ELF-1 (cell line): Measurements from ENCODE around the gene ASNSD1.
"Not testable (repeated sequence)": the region's sequence is repeated elsewhere in the genome, so short reads cannot be mapped to it uniquely, and the experiment has no call there.

Experiments used
- DNase-seq: peaks from one replicate; pipeline ENCODE4 v3.0.0-alpha.2; 2016; ENCODE audit warnings: low read depth, low spot score

Gene ASNSD1

GRCh38 chr2:189646521-189646920 lies 14.7 kb upstream of the ASNSD1 start:
- DNase-seq = no peak

- no peak for DNase-seq
Measured at GRCh38 chr2:189648846-189649509, 12.3 kb upstream of the ASNSD1 start.

DNA sequence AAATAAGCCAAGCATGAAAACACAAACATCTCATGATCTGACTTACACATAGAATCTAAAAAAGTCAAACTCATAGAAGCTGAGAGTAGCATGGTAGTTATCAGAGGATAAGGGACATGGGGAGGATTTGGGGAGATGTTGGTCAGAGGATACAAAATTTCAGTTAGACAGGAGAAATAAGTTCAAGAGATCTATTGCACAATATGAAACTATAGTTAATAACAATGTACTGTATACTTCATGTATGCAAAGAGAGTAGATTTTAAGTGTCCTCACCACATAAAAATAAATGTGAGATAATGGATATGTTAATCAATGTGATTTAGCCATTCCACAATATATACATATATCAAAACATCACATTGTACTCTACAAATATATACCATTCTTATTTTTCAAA lies 10.0 kb upstream of the ASNSD1 start:
- no peak for DNase-seq

DNA sequence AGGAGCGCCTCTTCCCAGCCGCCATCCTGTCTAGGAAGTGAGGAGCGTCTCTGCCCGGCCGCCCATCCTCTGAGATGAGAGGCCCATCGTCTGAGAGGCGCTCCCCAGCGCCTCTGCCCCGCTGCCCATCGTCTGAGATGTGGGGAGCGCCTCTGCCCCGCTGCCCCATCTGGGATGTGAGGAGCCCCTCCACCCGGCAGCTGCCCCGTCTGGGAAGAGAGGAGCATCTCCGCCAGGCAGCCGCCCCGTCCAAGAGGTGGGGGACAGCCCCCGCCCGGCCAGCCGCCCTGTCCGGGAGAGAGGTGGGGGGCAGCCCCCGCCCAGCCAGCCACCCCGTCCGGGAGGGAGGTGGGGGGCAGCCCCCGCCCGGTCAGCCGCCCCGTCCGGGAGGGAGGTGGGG lies 7.8 kb upstream of the ASNSD1 start:
- not testable (repeated sequence) for DNase-seq

- no peak for DNase-seq
Measured at GRCh38 chr2:189654641-189655040, 6.6 kb upstream of the ASNSD1 start.

GRCh38 chr2:189657867-189658266 lies 3.4 kb upstream of the ASNSD1 start:
- peak; percentile 74 for DNase-seq

DNA sequence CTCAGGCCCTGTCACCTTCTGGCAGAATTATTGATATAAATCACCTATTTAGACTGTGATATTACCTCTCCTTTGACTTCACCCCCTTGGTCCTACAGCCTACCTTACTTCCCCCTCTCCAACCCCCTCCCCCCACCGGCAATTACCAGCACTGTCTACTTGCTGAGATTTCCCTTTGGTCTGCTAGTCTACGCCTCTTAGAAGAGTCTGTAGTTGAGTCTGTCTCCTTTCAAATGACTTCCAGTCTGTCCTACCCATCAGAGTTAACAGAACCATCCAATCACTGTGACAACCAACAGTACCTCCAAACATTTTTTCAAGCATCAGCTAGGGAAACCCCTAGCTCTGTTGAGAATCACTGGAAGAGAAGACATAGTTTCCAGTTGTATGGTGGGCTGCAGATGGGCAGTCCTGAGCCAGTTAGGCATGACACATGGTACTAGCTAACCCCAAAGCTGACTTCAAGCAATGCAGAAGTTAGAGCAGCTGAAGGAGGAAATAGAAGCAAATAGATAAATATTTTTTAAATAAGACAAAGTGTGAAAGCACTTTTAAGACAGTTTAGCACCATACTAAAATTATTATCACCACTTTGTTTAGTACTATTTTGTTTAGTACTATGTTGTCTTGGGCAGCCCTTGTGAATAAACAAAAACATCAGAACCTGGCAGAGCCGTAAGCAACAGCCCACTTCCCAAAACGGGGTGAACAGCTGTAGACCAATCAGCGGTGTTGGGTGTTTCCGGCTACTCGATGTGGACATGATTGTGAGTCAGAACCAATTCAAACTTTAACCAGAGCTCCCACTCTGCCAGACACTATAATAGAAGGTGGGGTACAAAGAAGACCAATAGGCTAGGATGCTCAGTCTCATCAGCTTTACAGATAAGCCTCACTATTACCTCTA lies 2.7 kb upstream of the ASNSD1 start:
- DNase-seq = peak; percentile 45

GRCh38 chr2:189659734-189660133 lies 1.5 kb upstream of the ASNSD1 start:
- no peak for DNase-seq

DNA sequence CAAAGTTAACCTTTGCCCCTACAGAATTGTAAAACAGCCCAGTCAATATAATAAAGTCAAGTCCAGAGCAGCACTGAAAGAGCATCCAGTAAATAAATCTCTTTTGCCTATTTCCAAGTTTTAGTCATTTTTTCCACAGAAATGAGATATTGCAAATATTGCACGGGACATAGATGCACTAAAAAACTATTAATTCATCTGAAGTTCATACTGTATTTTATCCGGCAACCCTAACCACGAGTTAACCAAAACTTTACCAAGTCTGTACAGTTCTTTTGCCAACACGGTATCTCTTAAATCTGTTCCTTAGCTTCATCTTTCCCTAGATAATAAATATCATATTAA lies 484 bp upstream of the ASNSD1 start:
- no peak for DNase-seq

- no peak for DNase-seq
Measured at GRCh38 chr2:189661957-189662321, 680 bp downstream of the ASNSD1 start.

- peak; percentile 43 for DNase-seq
Measured at GRCh38 chr2:189662669-189663226, 1.5 kb downstream of the ASNSD1 start.

DNA sequence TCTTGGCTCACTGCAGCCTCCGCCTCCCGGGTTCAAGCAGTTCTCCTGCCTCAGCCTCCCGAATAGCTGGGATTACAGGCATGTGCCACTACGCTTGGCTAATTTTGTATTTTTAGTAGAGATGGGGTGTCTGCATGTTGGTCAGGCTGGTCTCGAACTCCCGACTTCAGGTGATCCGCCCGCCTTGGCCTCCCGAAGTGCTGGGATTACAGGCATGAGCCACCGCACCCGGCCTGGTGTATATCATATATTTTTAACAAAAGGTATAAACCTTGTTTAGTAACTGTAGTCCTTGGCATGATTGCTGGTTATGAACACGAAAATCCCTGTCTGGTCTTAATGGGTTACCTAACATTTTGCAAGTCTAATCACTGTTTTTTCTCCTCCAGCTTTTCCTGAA lies 2.1 kb downstream of the ASNSD1 start:
- DNase-seq = not testable (repeated sequence)

DNA sequence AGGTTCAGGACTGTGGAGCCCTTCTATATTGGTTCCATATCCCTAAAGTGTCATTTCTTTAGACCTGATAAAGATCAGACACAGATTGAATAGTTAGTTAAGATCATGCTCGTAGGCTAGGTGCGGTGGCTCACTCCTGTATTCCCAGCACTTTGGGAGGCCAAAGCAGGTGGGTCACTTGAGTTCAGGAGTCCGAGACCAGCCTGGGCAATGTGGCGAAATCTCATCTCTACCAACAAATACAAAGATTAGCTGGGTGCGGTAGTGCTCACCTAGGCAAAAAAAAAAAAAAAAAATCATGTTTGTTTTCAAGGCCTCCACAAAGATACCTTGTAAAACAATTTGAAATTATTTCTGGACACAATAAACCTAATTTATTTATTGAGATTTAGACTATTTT lies 8.7 kb downstream of the ASNSD1 start:
- DNase-seq = no peak

GRCh38 chr2:189673661-189674373 lies 12.6 kb downstream of the ASNSD1 start:
- no peak for DNase-seq

DNA sequence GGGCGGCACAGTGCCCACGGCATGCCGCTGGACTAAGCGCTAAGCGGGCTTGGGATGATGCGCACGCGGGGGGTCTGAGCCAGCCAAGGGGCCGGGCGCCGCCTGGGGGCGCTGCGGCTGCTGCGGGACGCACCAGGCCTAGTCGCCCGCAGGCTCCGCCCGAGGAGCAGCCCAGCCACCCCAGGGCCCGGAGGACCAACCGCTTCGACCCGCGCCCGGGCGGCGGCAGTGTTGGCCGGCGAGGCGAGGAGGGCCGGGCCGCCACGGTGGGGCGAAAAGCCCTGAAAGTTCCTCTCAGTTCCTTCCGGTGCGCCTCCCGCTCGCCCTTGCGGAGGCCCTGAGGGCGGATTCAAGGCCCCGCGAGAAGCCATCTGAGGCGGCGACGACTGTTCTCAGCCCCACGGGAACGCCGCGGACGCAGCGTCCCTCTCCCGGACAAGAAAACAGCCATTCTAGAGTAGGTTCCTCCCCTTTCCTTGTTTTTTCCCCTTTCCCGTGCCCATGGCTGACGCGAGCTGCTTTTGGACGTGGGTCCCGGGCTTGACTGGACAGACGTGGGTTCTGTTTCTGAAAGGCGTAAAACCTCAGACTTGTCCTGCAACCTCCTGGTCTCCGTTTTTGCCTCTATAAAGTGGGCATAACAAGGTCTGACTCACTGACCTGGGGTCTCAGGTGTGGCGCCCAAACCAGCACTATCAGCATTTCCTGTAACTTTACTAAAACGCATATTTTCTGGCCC lies 13.3 kb downstream of the ASNSD1 start, which contains the start of gene ANKAR:
ANKAR (plus strand) TSS at position 297 of the 739 bp plus-strand sequence. CDS start 1,821 bp downstream, outside the sequence.
- DNase-seq = peak; percentile 93

DNA sequence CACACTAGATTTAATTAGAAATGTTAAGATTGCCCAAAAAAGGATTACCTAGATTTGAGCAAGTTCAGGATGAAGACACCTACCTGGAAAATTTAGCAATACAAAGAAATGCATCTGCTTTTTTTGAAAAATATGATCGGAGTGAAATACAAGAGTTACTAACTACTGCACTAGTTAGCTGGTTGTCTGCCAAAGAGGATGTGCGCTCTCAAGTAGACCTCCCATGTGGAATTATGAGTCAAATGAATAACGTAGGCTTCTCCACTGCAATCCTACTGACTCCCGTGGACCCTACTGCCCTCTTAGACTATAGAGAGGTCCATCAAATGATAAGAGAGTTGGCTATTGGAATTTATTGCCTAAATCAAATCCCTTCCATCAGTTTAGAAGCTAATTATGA lies 15.2 kb downstream of the ASNSD1 start:
- DNase-seq = no peak

DNA sequence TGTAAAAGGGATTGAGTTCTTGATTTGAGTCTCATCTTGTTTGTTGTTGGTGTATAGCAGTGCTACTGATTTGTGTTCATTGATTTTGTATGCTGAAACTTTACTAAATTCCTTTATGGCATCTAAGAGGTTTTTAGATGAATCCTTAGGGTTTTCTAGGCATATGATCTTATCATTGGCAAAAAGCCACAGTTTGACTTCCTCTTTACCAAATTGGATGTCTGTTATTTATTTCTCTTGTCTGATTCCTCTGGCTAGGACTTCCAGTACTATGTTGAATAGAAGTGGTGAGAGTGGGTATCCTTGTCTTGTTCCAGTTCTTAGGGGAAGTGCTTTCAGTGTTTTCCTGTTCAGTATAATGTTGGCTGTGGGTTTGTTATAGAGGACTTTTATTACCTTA lies 18.0 kb downstream of the ASNSD1 start:
- DNase-seq = no peak

- DNase-seq = no peak
Measured at GRCh38 chr2:189681203-189681602, 19.9 kb downstream of the ASNSD1 start.

DNA sequence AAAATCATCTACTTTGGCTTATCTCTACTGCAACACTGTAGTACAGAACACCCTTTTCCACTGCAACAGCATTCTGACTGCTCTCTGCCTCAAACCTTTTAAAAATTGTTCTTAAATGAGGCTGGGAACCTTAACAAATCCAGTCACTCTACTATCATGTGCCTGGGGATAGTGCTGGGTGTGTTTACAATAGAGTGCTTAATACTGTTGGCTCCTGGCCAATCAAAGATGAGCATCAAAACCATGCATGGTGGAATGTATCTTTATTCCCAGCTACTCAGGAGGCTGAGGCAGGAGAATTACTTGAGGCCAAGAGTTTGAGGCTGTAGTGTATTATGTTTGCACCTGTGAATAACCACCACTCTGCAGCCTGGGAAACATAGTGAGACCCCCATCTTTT lies 20.6 kb downstream of the ASNSD1 start:
- no peak for DNase-seq

- DNase-seq = no peak
Measured at GRCh38 chr2:189683348-189683747, 22.1 kb downstream of the ASNSD1 start.

DNA sequence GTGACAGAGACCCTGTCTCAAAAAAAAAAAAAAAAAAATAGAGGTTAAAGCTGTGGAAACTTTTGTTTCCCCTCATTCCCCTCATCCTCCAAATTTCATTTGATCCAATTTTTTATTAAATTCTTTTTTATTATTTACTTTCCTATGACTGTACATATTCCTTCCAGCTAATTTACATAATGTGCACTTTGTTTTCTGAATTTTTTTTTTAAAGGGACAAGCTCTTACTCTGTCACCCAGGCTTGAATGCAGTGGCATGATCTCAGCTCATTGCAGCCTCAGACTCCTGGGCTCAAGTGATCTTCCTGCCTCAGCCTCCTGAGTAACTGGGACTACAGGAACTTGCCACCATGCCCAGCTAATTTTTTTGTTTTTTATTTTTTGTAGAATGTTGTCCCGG lies 23.6 kb downstream of the ASNSD1 start:
- DNase-seq = no peak
